NCI-H446 (cell line): ENCODE results near the gene SLC7A6.

Source experiments
- DNase-seq, 2 experiments: peaks; one replicate each; lab custom pipeline; 2025; lab: John Stamatoyannopoulos, UW

Gene SLC7A6

GRCh38 chr16:68235108-68235886, 29.0 kb upstream of the SLC7A6 start:
- DNase-seq = no peak

GRCh38 chr16:68235887-68236136, 28.5 kb upstream of the SLC7A6 start, which contains the start of gene ESRP2:
Gene ESRP2 (minus strand): TSS chr16:68236127. CDS start chr16:68236045, 82 bp downstream.
- no peak for DNase-seq

- DNase-seq = no peak
Observed at GRCh38 chr16:68236137-68236825, 28.0 kb upstream of the SLC7A6 start.

GRCh38 chr16:68236826-68237242, 27.5 kb upstream of the SLC7A6 start:
- no peak for DNase-seq

GRCh38 chr16:68237243-68238028, 26.9 kb upstream of the SLC7A6 start:
- DNase-seq = no peak

- no peak for DNase-seq
Observed at GRCh38 chr16:68238029-68238345, 26.3 kb upstream of the SLC7A6 start.

GRCh38 chr16:68242085-68242484, 22.2 kb upstream of the SLC7A6 start:
- no peak for DNase-seq

- no peak for DNase-seq
Observed at GRCh38 chr16:68242926-68243858, 21.1 kb upstream of the SLC7A6 start.

- DNase-seq = no peak
Observed at GRCh38 chr16:68244481-68244902, 19.8 kb upstream of the SLC7A6 start.

- peak; percentile 69 to 81 for DNase-seq
Observed at GRCh38 chr16:68244903-68245853, 19.1 kb upstream of the SLC7A6 start, which contains the start of gene PLA2G15. Gene PLA2G15 (plus strand): TSS chr16:68245373. CDS start chr16:68245427, 54 bp downstream.

GRCh38 chr16:68246121-68246520, 18.2 kb upstream of the SLC7A6 start:
- no peak for DNase-seq

GRCh38 chr16:68246666-68247065, 17.7 kb upstream of the SLC7A6 start:
- no peak for DNase-seq

GRCh38 chr16:68247400-68247799, 16.9 kb upstream of the SLC7A6 start:
- DNase-seq = no peak

- no peak for DNase-seq
Observed at GRCh38 chr16:68247932-68248331, 16.4 kb upstream of the SLC7A6 start.

- DNase-seq = no peak
Observed at GRCh38 chr16:68249371-68249770, 15.0 kb upstream of the SLC7A6 start.

- DNase-seq = no peak
Observed at GRCh38 chr16:68250951-68251350, 13.4 kb upstream of the SLC7A6 start.

- DNase-seq = no peak
Observed at GRCh38 chr16:68251832-68252231, 12.5 kb upstream of the SLC7A6 start.

GRCh38 chr16:68252383-68252782, 11.9 kb upstream of the SLC7A6 start:
- DNase-seq = no peak

- no peak for DNase-seq
Observed at GRCh38 chr16:68253721-68254120, 10.6 kb upstream of the SLC7A6 start.

- DNase-seq = no peak
Observed at GRCh38 chr16:68255712-68256111, 8.6 kb upstream of the SLC7A6 start.
